GM19372 (cell line): ENCODE measurements around the gene RIOX2.
"Not testable (repeated sequence)": the region's sequence is repeated elsewhere in the genome, so short reads cannot be mapped to it uniquely, and the experiment has no call there.

ENCODE experiments used
- ATAC-seq: cut with Tn5 transposase; IDR thresholded peaks from one replicate; pipeline ENCODE4 v1.9.1; 2021; ENCODE audit warnings: mild to moderate bottlenecking, low read depth, moderate library complexity; ENCODE audit not compliant: unreplicated experiment

RIOX2 gene

GRCh38 chr3:97971679-97972567 is at the start of gene RIOX2:
Gene RIOX2, minus strand, starts transcription at chr3:97972431. Its CDS starts 4,838 bp downstream, at chr3:97967593.
- peak; percentile 83 for ATAC-seq

DNA sequence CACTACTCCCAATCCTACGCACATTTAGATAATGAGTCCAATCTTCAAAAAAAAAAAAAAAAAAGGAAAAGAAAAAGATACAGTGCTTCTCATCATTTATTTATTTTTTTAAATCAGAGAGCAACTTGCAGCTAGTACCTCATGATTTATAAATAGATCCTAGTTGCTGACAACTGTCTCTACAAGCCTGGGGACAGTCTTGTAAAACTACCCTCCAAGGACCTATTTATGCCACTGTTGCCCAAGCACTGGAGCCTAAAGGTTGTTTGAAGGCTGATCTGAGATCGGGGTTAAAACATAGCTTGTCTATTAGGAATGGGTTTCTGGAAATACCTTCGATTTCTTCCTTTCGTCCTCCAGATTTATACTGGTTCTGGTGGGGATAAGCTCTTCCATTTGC is 48.2 kb upstream of the RIOX2 start:
- ATAC-seq: no peak

DNA sequence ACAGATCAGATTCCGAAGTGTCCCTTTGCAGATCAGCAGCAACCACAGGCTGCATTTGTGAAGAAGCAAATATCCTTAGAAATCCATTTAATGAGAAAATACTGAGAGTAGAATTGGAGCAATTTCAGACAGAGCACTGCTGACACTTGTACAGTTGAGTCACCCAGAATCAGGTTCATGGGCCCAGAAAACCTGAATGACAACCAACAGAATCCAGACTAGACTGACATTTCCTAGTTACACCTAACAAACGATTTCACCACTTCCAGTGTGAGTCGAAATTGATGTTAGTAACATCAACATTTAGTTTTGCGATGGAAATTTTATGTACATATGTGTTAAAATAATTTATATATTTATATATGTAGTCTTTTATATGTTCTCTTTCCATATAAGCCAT is 46.1 kb upstream of the RIOX2 start:
- ATAC-seq: no peak

DNA sequence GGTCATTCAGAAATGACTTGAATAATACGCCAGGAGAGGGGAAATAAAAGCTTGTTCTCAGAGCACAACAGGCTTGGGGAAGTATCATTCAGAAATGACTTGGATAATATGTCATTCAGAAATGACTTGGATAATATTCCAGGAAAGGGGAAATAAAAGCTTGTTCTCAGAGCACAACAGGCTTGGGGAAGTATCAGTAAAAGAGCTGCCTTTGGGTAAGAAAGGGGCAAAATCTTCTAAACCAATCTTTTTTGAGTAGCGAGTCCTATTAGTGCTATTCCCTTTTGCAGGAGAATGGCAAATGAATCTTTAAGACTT is 42.0 kb upstream of the RIOX2 start:
- ATAC-seq: no peak

- ATAC-seq: no peak
These were observed 41.4 kb upstream of the RIOX2 start for GRCh38 chr3:98013411-98014267.

- ATAC-seq: no peak
These were observed 40.7 kb upstream of the RIOX2 start for GRCh38 chr3:98012979-98013378.

DNA sequence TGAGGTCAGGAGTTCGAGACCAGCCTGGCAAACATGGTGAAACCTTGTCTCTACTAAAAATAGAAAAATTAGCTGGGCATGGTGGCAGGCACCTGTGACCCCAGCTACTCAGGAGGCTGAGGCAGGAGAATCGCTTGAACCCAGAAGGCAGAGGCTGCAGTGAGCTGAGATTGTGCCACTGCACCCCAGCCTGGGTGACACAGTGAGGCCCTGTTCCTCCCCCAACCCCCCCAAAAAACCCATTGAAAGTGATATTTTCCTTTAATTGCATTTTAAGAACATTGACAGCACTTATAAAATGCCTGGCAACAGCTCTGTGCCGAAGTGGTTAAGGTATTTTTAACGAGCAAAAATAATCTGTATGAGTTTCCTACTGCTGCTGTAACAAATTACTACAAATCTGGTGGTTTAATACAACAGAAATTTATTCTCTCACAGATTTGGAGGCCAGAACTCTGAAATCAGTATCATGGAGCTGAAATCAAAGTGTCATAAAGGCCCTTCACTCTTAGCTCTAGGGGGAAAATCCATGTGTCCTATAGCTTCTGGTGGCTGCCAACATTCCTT is 38.7 kb upstream of the RIOX2 start:
- not testable (repeated sequence) for ATAC-seq

DNA sequence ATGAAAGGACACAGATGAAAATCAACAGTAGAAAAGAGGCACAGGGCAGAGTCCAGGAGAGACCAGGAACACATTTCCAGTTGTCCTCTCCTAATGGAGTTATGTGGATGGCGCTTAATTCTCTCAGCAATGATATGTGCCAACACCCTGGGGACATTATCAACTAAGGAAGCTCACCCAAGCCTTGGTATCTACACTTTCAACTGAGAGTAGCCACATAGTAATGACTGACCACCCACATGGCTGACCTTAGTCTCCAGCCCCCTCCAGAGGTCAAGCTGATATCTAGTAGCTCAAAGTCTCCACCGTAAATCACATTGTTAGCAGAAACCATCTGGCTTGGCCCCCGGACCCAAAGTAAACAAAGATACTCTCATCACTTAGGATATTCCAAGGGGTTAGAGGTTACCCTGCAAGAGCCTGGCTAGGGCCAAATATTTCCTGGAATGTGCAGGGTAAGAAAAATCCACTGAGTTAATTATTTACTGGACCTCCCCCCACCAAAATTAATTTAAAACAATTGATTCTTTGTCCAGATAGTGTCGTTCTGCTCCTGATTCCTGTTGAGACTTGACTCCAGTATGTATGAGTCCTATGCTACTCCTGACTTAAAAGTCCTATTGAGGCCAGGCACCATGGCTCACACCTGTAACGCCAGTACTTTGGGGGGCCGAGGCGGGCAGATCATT is 38.1 kb upstream of the RIOX2 start:
- ATAC-seq: no peak

- peak; percentile 49 for ATAC-seq
These were observed 36.6 kb upstream of the RIOX2 start for GRCh38 chr3:98008855-98009254.

- no peak for ATAC-seq
These were observed 33.2 kb upstream of the RIOX2 start for GRCh38 chr3:98005438-98005837.

DNA sequence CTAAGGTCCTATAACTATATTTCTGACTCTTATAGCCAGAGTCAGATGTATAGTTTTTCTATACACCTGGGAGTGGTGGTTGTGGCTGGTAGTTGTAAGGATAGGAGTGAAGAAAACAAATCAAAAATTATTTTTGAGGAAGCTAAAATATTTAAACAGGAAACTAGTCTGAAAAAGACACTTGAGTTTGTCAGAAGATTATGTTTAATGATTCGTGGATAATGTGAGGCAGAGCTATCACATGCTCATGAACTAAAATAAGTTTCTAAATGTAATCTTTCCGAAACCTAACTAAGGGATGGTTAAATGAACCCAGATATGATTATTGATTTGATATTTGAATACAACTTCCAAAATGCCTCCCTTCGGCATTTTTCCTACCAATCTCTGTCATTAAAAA is 32.5 kb upstream of the RIOX2 start:
- ATAC-seq: no peak

- ATAC-seq: peak; percentile 66
These were observed 31.2 kb upstream of the RIOX2 start for GRCh38 chr3:98003306-98003969.

GRCh38 chr3:98002717-98003116 is 30.5 kb upstream of the RIOX2 start:
- no peak for ATAC-seq

GRCh38 chr3:97999994-98000393 is 27.8 kb upstream of the RIOX2 start:
- ATAC-seq: no peak

DNA sequence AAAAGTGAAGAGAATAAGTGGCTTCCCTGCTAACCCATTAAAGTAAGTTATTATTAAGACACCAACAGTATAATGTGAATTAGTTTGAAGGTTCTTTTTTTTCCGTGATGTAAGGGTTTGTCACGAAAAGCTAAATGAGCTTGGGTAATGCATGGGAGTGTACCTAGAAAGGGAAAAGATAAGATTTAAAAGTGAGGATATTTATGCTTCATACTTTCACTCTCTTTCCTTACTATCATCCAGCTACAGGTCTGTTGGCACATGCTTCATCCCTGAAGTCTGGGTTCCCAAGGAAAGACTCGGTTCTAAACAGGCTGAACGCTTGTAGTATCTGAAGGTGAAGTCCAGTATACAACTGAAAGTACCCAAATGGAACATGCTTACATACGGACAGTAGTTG is 26.9 kb upstream of the RIOX2 start:
- ATAC-seq: no peak

- no peak for ATAC-seq
These were observed 24.8 kb upstream of the RIOX2 start for GRCh38 chr3:97996988-97997387.

DNA sequence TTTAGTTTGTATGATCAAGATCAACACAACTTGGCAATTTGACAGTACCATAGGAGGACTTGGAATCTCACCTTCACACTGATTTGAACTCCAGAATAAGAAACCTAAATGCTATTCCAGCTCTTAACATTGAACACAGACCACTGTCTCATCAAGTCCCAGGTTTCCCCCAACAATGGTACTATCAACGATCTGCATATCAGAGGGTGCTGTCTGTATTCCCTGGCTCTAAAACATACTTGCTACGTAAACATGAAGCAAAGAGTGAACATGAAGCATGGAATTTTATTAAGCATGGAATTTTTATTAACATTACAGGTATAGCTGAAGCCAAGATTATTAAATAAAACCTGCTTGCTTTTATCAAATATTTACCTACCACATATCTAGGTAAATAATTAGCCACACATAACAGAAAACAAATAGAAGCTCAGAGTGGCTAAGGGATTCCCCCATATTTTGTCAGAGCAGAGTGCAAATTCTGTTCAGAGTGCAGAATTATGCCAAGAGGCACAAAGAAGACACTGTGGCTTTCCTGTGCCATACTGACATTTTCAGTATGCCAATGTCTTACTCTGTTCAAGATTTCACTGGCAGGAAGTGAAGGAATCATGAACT is 22.2 kb upstream of the RIOX2 start:
- ATAC-seq: no peak

DNA sequence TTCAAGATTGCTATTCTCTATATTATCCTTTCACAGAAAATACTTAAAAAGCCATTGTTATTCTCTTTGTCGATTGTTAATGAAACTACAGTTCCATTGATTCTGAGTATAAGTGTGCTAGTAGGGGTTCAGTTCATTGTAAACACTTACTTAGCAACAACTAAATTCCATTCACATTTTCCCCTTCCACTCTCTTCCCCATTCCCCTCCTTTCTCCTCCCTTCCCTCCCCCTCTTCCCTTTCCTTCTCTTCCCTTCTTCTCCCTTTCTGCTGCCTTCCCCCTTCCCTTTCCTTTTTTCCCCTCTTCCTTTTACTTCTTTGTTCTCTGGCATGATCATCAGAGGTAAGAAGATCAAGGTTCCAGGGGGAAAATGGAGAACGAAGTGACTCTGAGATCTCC is 21.3 kb upstream of the RIOX2 start:
- ATAC-seq: no peak

GRCh38 chr3:97992547-97993173 is 20.4 kb upstream of the RIOX2 start:
- no peak for ATAC-seq
